Stimulated activated CD4-positive, alpha-beta T cell treated with anti-CD3 and anti-CD28 coated beads, Interleukin-2, amount 100 ng/mL, for 48 hours (primary cell): ENCODE measurements around the gene BMP8A.
"Not testable (repeated sequence)": the region's sequence is repeated elsewhere in the genome, so short reads cannot be mapped to it uniquely, and the experiment has no call there.

Experiments
- DNase-seq, 2 donors: peaks; one replicate each; pipeline ENCODE4 v3.0.0-alpha.2; 2020

Gene BMP8A

DNA sequence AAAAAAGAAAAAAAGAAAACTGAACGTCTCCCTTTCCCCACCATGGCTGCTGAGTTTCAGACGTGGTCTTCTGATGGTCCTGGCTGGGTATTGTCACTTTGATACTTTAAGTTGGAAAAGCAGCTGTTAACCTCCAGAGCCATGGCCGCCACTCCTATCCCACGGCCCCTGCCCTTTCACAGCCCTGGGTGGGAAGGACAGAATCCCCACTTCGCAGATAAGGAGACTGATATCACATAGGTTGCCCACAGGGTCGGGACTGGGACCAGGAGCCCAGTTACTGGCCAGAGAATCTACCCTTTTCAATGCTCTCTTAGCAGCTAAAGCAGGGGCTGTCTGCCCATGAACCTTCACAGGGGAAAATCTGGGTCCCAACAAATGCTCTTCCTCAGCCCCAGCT, 16.8 kb downstream of the BMP8A start:
- DNase-seq, result no peak

DNA sequence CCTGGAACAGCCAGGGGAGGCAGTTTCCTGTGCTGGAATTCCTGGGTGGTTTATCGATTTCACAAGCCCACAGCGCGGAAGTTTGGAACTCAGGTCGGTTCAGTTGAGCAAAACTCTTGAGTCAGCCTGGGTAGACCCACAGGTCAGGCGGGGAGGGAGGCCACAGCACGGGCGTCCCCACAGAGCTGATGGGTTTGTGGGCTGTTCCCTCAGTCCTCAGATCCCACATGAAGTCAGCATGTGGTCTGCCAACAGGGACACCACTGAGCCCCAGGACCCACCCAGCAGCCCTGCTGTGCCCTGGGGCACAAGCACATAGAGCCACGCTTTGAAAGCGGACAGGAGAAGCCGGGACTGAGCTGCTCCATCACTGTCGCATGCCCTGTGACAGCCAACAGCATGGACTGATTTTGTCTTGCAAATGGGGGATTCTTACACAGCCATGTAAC, 17.4 kb downstream of the BMP8A start:
- no peak for DNase-seq

DNA sequence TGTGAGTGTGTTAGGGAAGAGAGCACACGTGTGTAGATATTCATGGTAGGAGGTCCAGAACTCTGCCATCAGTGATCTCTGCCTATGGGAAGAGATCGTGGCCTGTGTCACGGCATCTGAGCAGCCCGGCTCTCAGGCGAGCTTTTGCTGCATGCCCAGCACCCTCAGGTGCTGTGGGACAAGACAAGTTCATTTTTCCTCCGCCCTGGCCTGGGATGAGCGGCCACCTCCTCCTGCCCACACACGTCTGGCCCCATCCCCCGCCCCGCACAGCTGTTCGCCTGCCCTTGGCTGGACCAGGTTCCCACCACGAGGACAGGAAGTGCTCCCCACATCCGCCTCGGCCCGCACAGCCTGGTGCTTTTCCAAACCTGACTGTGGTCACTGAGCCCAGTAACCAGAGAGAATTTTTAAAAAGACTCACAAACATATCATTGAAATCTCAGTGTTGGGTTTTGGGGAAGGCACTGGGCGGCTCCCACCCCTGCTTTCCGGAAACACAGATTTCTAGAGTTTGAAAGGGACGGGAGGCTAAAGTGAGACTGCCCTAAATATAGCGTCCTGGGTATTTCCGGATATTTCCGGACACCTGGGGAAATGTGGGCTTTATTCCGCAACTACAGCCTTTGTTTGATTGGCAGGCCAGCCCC, 18.0 kb downstream of the BMP8A start:
- no peak for DNase-seq

DNA sequence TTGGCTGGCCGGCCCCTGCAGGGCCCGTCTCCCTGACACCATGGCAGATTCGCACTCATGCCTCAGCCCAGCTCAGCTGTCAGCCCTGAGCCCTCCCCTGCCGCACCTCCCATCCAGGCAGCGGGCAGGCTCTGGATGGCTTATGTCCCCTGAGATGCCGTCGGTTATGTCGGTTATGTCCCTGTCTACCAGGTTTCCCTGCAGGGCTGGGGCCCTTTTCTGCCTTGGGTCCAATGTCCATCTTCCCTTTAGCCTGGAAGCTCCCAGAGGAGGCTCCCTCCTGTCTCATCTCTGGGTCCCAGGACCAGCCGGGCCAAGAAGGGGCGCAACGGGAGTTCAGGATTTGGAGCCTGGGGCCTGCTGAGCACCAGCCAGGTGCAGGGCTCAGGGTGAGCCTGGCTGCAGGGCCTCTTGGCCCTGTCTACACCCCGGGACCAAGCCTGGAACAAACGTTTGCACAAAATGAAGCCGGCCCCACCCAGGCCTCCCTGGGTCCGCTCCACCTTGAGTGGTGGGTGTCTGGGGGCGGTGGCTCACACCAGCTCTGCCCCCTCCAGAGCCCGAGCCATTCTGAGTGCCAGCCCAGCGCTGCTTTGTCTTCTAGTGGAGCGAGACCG, 19.2 kb downstream of the BMP8A start:
- not testable (repeated sequence) for DNase-seq

DNA sequence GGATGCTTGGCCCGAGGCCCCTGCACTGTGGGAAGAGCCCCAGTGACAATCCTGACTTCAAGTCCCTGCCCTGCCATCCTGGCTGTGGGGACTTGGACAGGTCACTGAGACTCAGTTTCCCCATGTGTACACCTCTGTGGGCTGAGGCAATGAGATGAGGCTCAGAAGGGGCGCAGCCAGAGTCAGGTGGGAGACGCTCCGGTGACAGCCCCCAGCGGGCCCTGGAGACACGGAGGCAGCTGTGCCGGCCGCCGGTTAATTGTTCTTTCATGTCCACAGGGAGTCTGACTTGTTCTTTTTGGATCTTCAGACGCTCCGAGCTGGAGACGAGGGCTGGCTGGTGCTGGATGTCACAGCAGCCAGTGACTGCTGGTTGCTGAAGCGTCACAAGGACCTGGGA, 20.0 kb downstream of the BMP8A start:
- DNase-seq, result not testable (repeated sequence)

GRCh38 chr1:39512234-39512847, 20.9 kb downstream of the BMP8A start:
- not testable (repeated sequence) for DNase-seq

- not testable (repeated sequence) for DNase-seq
Measured at GRCh38 chr1:39514710-39515124, 23.3 kb downstream of the BMP8A start.

GRCh38 chr1:39515131-39516086, 24.0 kb downstream of the BMP8A start:
- DNase-seq, result not testable (repeated sequence)

DNA sequence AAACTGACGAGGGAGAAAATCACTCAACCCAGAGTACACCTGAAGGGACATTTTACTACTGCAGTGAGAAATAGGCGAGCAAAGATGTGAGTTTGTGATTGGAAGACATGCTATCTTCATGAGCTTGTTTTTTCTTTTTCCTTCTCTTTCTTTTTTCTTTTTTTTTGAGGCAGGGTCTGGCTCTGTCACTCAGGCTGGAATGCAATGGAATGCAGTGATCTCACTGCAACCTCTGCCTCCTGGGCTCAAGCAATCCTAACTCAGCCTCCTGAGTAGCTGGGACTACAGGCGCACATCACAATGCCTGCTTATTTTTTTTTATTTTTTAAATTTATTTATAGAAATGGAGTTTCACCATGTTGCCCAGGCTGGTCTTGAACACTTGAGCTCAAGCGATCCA, 25.4 kb downstream of the BMP8A start:
- not testable (repeated sequence) for DNase-seq

- DNase-seq, result not testable (repeated sequence)
Measured at GRCh38 chr1:39517936-39518335, 26.5 kb downstream of the BMP8A start.

DNA sequence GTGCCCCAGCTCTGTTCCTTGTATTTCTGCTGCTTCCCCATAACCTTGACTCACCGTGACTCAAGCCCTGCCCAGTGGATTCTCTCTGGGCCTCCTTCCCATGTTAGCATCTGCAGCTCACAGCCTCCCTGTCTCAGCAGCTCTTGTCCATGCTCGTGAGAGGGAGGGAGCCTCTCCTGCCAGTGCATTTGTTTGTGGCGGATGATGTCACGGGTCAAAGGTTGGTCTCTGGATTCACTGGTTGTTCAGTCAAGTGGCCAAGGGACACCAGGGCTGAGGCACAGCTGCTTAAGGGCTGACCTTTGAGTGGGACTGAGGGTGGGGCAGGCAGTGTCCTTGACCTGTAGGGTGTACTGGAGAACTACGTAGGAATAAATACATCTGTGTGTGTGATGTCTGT, 27.9 kb downstream of the BMP8A start:
- not testable (repeated sequence) for DNase-seq

- DNase-seq, result not testable (repeated sequence)
Measured at GRCh38 chr1:39522221-39522620, 30.8 kb downstream of the BMP8A start.

DNA sequence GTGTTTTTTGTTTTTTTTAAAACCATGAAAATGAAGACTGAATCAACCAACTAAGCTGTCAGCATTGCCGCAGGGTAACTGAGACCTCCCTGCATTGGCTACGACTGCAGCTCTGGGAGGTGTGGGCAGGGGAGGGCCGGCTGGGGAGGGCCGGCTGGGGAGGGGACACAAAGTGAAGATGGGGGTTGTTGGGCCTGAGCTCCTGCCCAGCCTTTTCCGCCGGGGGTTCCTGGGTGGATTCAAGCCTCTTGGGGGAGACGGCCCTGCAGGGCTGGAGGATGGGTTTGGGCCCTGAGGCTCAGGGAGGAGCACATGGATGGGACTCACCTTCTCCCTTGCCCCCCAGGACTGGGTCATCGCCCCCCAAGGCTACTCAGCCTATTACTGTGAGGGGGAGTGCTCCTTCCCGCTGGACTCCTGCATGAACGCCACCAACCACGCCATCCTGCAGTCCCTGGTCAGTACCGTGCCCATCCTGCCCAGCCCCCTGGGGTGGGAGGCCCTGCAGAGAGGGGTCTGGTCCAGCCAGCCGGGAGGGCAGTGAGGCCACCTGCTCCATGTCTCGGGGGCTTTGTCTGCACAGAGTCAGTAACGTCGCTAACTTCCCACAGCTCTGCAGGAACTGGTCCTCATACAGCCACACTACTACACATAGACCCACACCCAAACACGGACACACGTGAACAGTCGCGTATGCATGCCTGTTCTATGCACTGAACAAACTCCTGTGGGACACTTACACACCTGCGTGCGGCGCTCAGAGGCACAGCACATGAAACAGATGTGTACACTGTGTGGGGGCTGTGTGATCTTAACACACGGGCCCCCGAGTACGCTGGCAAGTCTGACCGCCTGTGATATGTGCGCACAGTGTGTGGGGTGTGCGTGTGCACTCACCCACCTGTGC, 31.5 kb downstream of the BMP8A start:
- DNase-seq, result no peak

GRCh38 chr1:39524171-39524570, 32.7 kb downstream of the BMP8A start:
- no peak for DNase-seq

GRCh38 chr1:39524591-39525365, 33.3 kb downstream of the BMP8A start:
- DNase-seq, result no peak

DNA sequence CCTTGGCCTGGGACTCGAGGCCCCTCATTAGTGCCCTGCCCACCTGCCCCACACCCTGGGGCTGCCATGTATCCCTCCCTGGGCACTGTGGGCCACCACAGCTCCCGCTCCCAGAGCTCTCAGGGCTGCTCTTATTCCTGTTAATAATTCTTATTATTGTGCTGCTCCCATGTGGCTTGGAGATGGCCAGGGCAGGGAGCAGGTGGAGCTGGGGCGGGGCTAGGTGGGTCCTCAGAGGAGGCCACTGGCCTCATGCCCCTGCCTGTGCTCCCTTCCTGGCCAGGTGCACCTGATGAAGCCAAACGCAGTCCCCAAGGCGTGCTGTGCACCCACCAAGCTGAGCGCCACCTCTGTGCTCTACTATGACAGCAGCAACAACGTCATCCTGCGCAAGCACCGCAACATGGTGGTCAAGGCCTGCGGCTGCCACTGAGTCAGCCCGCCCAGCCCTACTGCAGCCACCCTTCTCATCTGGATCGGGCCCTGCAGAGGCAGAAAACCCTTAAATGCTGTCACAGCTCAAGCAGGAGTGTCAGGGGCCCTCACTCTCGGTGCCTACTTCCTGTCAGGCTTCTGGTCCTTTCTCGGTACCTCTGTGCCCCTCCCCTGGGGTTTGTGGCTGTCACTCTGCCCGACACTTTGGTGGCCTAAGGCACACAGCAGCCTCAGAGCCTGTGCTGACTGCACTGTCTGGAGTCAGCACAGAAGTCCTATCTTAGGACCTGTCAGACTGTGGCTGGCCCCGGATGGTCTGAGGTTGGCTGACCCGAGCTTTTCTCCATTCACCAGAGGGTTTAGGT, 34.1 kb downstream of the BMP8A start:
- no peak for DNase-seq

DNA sequence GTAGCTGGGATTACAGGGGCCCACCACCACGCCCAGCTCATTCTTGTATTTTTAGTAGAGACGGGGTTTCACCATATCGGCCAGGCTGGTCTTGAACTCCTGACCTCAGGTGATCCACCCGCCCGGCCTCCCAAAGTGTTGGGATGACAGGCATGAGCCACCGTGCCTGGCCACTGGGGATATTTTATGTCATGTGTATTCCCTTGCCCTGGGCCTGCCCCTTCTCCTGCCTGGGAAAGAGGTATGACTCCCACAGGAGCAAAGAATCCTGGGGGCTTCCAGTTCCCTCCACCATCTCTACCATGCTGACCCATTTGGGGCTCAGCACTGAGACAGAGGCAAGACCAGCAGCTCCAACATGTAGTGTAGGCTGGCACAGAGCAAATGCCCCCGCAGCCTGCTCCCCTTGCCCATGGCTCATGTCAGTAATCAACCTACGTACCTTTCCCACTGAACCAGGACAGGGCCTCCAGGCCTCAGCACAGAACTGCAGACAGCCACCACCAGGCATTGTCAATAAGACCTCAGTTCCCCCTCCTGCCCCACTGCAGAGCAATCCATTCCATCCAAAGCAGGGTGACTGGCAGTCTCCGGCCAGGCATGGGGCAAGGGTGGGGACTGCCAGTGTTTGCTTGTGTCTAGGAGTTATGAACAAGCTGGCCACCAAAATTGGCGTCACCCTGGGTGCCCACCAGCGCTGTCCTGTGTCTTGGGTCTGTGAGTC, 35.2 kb downstream of the BMP8A start:
- no peak for DNase-seq

DNA sequence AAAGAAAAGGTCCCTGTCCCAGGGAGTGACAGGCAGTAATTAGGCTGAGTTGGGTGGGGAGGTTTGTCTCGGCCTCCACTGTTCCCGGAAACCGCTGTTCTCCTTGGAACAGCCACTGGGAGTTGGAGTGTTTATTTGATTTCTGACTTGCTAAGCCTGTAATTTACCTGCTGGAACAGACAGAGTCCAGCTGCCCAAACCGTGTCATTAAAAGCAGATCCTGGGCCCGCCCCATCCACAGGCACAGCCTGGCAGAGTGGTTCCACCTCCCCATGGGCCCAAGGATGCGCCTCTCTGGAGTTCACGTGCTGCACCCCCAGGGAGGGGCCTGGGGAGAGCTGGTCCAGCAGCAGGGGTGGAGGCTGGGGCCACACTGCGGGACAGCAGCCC, 35.7 kb downstream of the BMP8A start:
- not testable (repeated sequence) for DNase-seq

DNA sequence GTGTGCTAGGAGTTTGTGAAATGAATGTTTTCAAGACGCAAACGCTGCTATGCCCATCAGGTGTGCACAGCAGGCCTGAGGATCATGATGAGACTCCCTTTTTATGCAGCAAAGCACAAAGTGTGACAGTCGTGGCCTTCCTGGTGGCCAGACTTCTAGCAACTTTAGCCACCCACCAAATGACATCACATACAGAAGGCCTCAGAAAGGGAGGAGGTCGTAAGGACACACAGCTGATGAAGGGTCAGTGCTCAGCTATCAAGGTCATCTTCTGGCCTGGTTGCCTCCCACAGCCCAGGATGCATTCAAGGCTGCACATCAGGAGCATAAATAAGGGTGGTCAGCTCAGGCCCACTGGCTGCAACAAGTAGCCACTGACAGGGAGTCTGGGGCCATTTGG, 36.6 kb downstream of the BMP8A start:
- DNase-seq, result no peak
